GM19397 (cell line): Measurements from ENCODE around the gene DNAJB8.

Source experiments
- ATAC-seq: cut with Tn5 transposase; IDR thresholded peaks from one replicate; pipeline ENCODE4 v1.9.1; 2021; ENCODE audit warnings: mild to moderate bottlenecking, moderate library complexity; ENCODE audit not compliant: unreplicated experiment

Gene DNAJB8

DNA sequence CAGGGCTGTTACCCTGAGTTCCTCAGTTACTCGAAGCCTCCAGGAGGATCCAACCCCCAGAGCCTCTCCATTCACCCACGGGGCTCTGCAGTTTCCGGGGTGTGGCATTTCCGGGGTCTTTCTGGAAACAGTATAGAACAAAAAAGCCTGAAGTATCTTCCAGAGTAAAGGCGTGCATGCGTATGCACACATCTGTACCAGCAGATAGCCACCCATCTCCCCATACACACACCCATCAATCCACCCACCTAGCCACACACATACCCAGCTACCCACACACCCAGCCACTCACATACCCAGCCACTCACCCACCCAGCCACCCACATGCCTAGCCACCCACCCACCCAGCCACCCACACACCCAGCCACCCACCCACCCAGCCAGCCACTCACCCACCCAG, 2.9 kb upstream of the DNAJB8 start:
- no peak for ATAC-seq

DNA sequence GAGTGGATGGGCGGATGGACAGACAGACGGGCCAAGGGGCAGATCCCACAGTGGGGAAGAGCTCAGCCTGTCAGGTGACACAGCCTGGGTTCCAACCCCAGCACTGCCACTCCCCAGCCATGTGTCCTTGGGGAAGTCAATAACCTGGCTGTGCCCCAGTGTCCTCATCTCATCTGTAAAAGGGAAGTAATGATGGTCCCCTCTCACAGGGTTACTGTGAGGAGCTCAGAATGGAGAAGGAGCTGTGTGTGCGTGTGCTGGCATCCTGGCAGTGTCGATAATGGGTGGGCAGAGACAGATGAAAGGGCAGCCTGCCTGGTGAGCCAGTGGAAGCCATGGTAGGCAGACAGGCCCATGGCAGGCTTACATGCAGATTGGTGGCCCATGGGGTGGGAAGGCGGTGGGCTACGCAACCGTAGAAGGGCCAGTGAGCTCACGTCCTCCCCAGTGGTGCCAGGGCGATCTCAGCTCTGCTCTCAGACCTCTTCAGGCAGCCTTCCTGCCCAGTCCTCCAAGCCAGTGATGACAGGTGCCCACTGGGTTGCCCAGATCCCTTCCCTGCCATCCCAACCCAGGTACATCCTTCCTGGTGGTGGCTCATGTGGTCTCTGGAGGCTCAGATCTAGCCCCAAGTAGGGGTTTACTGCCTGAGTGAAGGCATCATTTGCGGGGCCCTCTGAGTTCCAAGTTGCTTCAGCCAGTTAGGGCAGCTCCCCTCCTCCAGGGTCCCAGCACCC, 2.3 kb upstream of the DNAJB8 start:
- ATAC-seq, result no peak

DNA sequence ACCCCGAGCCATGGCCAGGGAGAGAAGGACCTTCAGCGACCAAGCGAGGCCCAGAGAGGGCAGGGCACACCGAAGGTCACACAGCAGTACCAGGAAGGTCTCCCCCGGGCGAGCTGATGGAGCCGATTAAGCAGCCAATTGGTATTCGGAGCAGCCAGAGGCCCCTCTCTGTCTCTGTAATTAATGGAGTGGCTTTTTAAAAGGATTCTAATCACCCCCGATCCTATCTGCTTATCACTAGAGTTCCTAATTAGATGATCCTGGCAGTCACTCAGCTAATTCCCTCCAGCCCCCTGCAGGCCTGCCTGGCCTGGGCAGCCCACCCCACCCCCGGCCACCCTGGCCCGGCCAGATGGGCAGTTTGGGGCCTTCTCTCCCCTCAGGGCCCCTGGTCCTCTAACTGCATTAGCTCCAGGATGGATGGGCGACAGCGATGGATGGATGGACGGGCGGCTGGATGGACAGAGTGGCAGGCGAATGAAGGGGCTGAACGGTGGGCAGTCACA, 1.6 kb upstream of the DNAJB8 start:
- ATAC-seq, result no peak

DNA sequence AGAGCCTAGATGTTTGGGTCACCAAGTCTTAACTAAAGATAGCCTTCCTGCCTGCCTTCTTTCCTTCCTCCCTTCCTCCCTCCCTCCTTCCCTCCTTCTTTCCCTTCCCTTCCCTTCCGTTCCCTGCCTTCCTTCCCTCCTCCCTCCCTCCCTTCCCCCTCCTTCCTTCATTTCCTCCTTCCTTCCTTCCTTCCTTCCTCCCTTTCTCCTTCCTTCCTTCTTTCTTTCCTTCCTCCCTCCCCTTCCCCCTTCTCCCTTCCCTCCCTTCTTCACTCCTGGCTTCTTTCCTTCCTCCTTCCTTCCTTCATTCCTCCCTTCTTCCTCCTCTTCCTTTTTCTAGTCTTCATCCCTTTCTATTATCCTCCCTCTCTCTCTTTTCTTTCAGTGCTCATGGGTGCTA, 2.0 kb downstream of the DNAJB8 start:
- ATAC-seq, result no peak

DNA sequence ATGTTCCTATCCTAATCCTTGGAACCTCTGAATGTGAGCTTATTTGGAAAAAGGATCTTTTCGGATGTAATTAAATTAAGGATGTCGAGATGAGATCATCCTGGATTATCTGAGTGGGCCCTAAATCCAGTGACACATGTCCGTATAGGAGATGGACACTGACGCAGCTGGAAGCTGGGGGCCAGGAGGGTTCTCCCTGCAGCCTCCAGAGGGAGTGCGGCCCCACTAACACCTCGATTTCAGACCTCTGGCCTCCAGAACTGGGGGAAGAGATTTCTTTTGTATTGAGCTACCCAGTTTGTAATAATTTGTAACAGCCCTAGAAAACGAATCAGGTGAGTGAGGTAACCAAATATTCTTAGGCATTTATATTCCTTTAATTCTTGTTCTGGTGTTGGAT, 2.5 kb downstream of the DNAJB8 start:
- no peak for ATAC-seq

DNA sequence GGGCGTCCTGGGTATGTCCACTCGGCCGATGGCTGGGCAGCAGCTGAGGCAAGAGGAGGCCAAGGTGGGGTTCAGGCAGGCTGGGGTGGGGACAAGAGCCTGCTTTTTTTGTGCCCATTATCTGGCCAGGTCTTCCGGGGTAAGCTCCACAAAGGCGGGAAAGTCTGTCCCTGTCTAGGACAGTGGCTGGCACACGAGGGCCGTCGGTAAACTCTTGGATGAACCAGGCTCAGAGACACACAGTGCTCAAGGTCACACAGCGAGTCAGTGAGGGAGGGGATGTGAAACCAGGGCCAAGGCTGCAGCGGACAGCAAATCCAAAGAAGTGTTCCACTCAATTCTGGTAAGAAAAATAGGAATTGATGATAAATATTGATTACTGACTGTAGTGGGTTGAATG, 2.9 kb downstream of the DNAJB8 start:
- ATAC-seq, result no peak

DNA sequence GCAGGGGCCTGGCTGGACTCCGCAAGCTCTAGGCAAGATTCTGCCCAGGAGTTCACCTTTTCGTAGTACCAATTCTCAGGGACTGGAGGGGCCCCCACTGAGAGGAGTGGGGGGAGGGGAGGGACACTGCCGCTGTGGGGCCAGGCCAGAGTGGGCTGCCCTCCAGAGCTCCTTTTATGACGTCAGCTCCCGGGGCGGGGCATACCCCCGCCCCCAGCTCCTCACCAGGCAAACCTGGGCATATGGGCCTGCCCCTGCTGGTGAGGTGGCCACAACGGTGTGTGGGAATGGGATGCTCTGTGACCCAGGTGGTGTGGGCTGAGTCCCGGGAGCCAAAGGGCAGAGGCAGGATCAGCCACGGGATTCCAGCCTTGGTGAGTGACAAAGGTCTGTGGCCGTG, 3.3 kb downstream of the DNAJB8 start:
- no peak for ATAC-seq

DNA sequence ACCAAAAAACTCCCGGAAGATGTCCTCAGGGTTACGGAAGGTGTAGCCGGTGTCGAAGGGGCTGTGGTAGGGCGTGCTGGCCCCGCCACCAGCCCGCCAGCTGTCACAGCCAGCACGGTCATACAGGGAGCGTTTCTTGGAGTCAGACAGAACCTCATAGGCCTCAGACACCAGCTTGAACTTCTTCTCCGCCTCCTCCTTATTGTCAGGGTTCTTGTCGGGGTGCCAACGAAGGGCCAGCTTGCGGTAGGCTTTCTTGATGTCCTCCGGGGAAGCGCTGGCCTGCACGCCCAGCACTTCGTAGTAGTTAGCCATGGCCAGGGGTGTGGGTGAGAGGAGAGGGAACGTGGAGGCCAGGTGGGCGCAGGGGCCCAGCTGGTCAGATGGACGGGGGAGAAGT, 3.8 kb downstream of the DNAJB8 start:
- ATAC-seq, result no peak

DNA sequence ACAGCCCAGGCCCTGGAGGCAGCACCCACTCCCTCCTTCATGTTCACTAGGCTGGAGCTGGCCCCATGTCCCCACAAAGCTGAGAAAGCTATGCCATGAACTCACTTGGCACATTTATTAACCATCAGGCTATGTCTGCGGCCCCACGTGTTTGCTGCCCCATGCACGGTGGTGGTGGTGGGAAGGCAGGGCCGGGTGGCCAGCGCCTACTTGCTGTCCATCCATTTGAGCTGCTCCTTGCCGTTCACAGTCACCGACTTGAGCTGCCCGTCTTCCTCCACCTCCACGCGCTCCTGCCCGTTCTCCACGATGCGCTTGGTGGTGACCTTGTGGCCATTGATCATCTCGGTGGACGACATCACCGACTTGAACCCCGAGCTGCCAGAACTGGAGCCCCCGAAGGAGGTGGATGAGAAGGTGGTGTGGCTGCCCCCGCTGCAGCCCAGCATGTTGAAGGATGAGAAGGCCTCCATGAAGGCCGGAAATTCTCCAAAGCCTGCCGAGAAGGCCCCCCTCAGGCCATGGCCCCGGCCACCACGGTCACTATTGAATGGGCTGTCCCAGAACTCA, 4.3 kb downstream of the DNAJB8 start:
- no peak for ATAC-seq

DNA sequence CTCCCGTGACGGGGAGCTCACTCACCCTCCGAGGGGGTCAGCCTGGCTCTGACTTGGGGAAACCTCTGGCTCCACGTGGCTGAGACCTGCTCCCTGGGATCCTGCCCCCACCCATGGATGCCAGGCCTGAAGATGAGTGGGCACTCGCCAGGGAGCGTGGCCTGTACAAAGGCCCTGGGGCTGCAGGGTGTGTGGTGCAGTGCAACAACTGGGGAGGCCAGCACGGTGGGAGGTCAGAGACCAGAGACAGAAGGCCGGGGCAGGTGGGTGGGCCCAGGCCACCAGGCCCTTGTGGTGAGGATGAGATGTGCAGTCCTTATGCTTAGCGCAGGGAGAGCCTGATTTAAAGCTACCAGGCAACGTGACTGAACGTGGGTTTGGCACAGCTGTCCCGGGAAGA, 5.0 kb downstream of the DNAJB8 start:
- no peak for ATAC-seq

DNA sequence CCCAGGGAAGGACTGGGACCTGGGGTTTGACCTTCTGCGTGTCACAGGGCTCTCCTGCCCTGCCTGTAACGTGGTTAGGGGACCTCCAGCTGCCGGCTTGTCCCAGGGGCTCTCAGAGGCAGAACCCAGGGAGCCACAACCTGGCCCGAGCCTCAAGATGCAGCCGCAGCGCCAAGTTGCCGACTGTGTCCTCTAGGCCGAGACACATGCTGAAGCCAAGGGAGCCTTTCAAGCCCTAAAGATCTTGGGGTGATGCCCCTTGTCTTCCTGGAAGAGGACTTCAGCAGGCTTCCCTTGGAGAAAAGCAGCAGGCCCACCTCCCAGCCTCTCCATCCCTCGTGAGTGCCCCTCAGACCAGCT, 7.2 kb downstream of the DNAJB8 start:
- no peak for ATAC-seq

DNA sequence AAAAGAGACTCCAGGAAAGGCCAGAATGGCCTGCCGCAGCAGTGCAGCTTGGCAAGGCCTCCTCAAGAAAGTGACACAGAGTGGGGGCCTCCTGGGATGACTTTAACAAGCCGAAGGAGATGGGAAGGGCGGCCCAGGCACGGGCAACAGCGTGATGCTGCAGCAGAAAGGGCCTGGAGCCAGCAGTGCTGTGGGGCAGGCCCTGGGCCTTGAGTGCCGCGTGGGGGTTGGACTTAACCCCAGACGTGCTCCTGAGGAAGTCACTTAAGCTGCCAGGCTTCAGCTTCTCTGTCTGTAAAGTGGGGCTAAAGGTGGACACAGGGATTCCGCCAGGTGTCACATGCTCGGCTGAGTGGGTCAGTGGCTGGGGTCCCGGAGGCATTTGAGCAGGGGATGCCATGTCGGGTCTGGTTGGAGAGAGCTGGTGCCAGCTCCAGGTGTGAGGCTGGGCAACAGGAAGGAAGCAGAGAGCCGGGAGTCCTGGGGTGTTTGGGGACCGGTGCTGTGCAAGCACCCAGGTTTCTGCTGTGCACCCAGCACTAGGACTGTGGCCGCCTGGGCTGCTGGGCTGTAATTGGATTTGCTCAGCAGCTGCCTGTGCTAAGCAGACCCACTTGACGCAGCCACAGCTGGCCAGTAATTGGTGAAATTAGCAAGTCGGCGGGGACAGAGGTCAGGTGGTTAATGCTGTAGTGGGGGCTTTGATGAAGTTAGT, 7.8 kb downstream of the DNAJB8 start:
- ATAC-seq, result no peak

DNA sequence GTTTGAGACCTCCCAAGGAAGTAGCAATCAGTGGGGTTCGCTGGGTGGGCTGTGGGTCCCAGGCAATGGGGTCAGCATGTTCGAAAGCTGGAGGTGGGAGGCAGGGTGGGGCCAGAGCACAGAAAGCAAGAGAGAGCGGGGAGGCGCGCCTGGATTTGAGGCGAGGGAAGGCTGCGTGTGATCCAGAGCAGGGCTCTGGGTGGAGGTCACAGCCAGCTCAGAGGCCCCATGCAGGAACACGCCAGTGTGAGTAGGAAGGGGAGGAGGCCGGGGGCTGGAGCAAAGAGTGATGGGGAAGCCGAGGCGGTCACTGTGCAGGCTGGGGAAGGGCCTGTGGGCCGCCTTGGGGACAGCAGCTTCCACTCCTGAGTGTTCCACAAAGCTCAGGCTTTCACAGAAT, 8.8 kb downstream of the DNAJB8 start:
- no peak for ATAC-seq

DNA sequence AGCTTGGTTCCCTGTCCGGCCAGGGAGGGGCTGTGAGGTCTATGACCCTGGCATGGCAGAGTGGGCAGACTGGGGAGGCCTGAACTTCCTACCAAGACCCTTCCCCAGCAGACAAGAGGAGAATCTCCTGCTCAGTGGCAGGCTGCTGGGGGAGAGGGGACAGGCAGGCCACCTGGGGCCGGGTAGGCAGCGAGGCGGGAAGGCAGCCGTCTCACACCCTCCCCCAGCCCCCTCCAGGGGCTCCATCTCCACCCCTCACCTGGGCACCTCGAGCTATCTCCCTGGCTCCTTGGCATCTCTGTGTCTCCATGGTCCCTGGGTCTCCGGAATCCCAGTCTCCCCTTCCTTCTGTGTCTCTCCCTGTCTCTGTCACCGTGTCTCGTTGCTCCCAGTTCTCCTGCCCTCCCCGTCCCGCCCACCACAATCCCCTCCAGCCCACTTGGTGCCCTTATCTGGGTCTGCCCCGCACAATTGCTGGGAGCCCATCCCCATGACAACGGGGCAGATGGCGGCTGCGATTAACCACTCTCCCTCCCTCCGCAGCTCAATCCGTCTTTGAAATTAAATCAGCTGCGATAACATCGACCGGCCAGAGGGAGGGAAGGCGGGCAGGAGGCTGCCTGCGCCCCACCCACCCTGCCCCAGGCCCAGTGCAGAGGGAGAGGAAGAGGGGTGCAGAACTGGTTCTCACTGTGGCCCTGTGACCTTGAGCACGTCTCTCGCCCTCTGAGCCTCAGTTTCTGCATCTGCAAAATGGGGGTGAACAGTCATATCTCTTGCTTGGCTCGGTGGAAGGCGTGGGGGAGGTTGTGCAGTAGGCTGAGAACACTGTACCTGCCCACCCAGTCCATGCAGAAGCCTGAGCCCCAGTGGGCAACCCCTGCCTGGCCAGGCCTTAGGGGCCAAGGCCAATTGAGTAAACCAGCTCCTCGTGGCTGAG, 9.6 kb downstream of the DNAJB8 start:
- no peak for ATAC-seq

DNA sequence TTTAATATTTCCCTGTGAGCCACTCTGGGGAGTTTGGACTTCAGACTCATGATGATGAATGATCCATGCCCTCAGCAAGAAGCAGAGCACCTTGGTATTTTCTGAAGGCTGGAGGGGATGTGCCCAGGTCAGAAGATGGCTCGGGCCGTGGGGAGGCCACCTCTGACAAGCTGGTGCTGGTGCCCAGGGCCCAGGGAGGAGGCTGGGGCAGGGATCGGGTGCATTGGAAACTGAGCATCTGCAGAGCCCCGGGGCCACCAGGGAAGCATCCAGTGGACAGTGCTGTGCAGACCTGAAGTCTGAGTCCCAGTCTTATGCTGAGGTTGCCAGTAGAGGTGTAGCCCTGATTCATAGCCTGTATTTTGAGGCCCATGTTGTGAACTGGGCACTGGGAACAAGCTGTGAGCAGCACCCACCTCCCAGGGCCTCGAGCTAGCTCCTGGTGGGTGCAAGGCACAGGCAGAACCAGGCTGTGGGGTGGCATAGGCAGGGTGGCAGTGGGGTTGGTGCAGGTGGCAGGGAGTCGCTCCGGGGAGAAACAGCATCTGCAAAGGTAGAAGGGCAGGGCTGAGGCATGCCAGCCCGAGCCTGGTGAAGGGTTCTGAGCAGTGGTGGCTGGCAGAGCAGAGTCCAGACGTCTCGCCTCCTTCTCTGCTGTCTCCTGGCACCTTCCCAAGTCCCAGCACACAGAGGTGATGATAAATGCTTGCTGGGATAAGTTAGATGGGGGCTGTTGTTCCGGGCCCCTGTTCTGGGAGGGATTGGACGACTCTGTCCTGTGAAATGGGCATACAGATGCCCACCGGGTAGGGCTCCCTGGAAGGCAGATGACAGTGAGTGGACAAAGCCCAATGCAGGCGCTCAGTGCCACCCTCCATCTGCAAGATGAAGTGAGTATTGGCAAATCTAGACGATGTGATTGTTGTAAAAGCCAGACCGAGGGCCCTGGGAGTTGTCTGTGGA, 10.6 kb downstream of the DNAJB8 start:
- no peak for ATAC-seq

DNA sequence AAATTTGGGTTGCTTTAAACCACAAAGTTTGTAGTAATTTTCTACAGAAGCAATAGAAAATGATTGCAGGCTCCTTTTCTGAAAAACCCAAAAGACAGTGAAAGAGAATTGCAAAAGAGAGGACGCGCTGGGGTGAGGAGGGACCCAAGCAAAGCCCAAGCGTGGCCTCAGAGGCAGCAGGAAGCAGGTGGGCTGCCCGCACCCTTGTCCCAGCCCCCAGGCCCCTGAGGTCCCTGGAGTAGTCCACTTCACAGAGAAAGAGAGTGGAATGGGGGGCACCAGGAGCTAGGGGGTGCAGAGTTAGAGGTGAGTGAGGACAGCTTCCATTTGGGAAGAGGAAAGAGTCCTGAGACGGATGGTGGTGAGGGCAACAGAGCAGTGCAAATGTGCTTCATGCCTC, 11.6 kb downstream of the DNAJB8 start:
- no peak for ATAC-seq

DNA sequence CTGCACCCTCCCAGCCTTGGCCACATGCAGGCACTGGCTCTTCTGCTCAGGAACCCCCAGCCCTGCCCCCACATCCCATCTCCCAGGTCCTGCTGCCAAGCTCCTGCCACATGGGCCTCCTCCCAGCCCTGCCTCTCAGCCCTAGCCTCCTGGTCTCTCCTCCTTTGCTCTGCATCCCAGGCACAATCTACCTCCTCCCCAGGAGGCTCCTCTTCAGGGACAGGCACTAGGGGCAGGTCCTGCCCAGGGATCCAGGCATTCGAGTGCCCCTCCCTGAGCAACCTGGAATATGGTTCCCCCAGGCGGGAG, 12.4 kb downstream of the DNAJB8 start:
- no peak for ATAC-seq

DNA sequence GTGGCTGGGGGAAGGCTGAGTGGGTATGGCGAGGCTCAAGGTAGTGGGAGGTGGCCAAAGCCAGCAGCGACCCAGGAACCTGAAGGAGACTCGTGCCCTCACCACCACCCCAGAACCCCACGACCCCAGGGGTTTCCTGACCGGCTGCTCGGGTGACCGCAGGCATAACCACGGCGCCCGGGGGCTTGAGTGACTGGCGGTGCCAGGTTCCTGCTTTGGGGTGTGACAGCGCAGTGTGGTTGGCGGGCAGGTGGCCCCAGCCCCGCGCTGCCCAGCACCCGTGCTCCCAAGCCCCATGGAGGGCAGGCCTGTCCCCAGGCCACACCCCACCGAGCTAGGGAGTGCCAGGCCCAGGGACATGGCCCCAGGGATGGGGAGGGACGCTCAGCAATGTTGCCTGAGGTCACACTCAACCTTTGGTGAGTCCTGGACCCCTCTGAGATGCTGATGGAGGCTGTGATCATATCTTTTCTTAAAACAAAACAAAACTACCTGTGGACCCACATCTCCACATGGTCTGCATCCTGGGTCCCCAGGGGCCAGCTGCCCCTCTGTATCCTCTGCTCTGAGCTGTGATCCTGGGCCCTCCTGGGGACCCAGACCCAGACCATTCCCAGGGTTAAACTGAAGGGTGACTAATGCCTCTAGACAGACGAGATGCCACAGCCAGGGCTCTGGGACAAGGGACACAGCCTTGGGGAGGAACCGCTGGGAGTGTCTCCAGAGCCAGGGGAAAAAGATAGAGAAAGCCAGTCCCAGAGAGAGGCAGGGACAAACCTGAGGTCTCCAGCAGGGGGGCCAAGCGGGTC, 13.0 kb downstream of the DNAJB8 start:
- ATAC-seq, result no peak

DNA sequence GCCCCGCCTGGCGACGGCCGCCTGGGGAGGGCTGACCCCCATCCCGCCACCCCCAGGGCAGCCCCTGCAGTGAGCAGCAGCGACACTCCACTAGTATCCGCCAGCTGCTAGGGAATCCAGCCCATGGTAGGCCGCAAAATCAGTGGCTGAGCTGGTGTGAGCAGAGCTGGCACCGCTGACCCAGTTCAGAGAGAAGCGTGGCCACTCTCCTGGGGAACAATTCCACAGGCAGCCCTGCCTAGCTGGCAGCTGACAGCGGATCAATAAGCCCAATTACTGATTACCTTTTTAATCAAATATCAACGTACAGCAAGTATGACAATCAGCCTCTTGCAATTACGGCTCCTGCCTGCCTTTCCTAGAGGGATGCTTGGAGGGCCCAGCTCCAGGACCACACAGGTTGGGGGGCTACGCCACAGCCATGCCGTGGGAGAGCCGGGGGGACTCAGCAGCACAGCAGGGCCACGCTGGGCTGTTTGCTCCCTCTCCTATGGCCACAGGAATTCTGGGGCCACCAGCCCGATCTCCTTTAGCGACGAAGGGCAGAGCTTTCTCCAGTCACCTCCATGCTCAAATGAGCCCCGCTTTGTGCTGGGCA, 13.9 kb downstream of the DNAJB8 start:
- no peak for ATAC-seq
